B cell (primary cell): Measurements from ENCODE around the gene TNPO3. TPM values are rescaled to one million over a fixed set of nuclear protein-coding genes. Genes with fewer than 3 reads are reported as not detected.
A peak's percentile ranks its signal among the peaks of the same experiment; 100 is the strongest.

Experiments used
- ATAC-seq: fragments of 200-7000 bp; cut with Tn5 transposase; one replicate; pipeline ENCODE4 v1.10.0; 2021; ENCODE audit warnings: low read depth, mild to moderate bottlenecking, moderate number of reproducible peaks, moderate library complexity
- CTCF ChIA-PET: fragments of 350-600 bp; sonication (Branson Sonifier 250); formaldehyde crosslinking; loops from one replicate; lab custom pipeline; 2021; ENCODE audit warnings: antibody characterized with exemption, inconsistent platforms; lab: Charles Lee
- POLR2A ChIA-PET: fragments of 350-600 bp; sonication (Branson Sonifier 250); formaldehyde crosslinking; loops from one replicate; lab custom pipeline; 2021; ENCODE audit warnings: antibody characterized with exemption; lab: Charles Lee
- DNase-seq: peaks from one replicate; pipeline ENCODE4 v3.0.0; 2013
- H2AFZ ChIP-seq: 2 replicates; pipeline ENCODE4 v1.6.1; 2012; ENCODE audit warnings: mild to moderate bottlenecking, low read depth, low read length; ENCODE audit not compliant: insufficient read depth, poor library complexity, severe bottlenecking
- H3K27ac ChIP-seq, 2 donors: 1 replicate in 1 of 2; 2 replicates in 1 of 2; pipeline ENCODE4 v1.5.1; 2012 to 2013; ENCODE audit warnings: low read length in 2 of 2, mild to moderate bottlenecking in 2 of 2, moderate library complexity in 1 of 2
- H3K27me3 ChIP-seq, 4 experiments: fragments of 200-600 bp in 1 of 4; sonication (generic) in 1 of 4; replicated peaks in 1 of 4; 1 replicate in 2 of 4; 2 replicates in 2 of 4; pipeline versions ENCODE4 v1.6.1 to v1.7.0; 2013 to 2016; ENCODE audit warnings: low read length in 3 of 4, mild to moderate bottlenecking in 2 of 4, mixed read lengths in 1 of 4, moderate library complexity in 1 of 4; ENCODE audit not compliant: insufficient read depth in 4 of 4, control insufficient read depth in 3 of 4; ENCODE audit errors: control extremely low read depth in 1 of 4
- H3K36me3 ChIP-seq, 2 experiments: replicated peaks in 1 of 2; 1 replicate in 1 of 2; 2 replicates in 1 of 2; pipeline versions ENCODE4 v1.6.1 to v1.7.1; 2013; ENCODE audit warnings: low read length in 1 of 2; ENCODE audit not compliant: insufficient read depth in 2 of 2, control insufficient read depth in 1 of 2; ENCODE audit errors: control extremely low read depth in 1 of 2, extremely low read depth in 1 of 2
- H3K4me1 ChIP-seq, 2 donors: fragments of 200-600 bp in 1 of 2; sonication (generic) in 1 of 2; 1 replicate in 1 of 2; 2 replicates in 1 of 2; pipeline versions ENCODE4 v1.5.1 to v1.6.1; 2013 to 2017; ENCODE audit warnings: low read length in 2 of 2; ENCODE audit not compliant: control insufficient read depth in 2 of 2, insufficient read depth in 2 of 2
- H3K4me2 ChIP-seq: replicated peaks from 2 replicates; pipeline ENCODE3; 2012; ENCODE audit warnings: mild to moderate bottlenecking, low read depth, low read length; ENCODE audit not compliant: poor library complexity, severe bottlenecking
- H3K4me3 ChIP-seq, 5 experiments: fragments of 200-600 bp in 1 of 5; sonication (generic) in 1 of 5; 1 replicate in 3 of 5; 2 replicates in 2 of 5; pipeline versions ENCODE4 v1.5.1 to v1.7.0; 2011 to 2016; ENCODE audit warnings: low read length in 4 of 5, mild to moderate bottlenecking in 4 of 5, low read depth in 2 of 5, control low read depth in 1 of 5, moderate library complexity in 1 of 5; ENCODE audit not compliant: insufficient read depth in 1 of 5; ENCODE audit errors: control extremely low read depth in 1 of 5, extremely low read depth in 1 of 5
- H3K79me2 ChIP-seq: fragments of 200-600 bp; sonication (generic); one replicate; pipeline ENCODE4 v1.6.0; 2016; ENCODE audit warnings: low read length; ENCODE audit not compliant: control insufficient read depth, insufficient read depth
- H3K9ac ChIP-seq: fragments of 200-600 bp; sonication (generic); 2 replicates; pipeline ENCODE4 v1.6.1; 2017; ENCODE audit warnings: mild to moderate bottlenecking, low read length, moderate library complexity
- H3K9me3 ChIP-seq, 3 donors: one replicate each; pipeline versions ENCODE4 v1.6.1 to v1.7.1; 2013; ENCODE audit warnings: low read length in 2 of 3; ENCODE audit not compliant: control insufficient read depth in 2 of 3, insufficient read depth in 1 of 3; ENCODE audit errors: control extremely low read depth in 1 of 3
- H4K20me1 ChIP-seq: 2 replicates; pipeline ENCODE4 v1.6.0; 2012; ENCODE audit warnings: mild to moderate bottlenecking, low read length; ENCODE audit not compliant: insufficient read depth, control insufficient read depth, poor library complexity, severe bottlenecking
- H3K27ac Mint-ChIP-seq: one replicate; pipeline ENCODE4 v1.8.0; 2021; ENCODE audit warnings: mixed read lengths
- H3K27me3 Mint-ChIP-seq: one replicate; pipeline ENCODE4 v1.8.0; 2021; ENCODE audit warnings: mixed read lengths
- H3K4me1 Mint-ChIP-seq: one replicate; pipeline ENCODE4 v1.8.0; 2021; ENCODE audit warnings: mixed read lengths
- H3K4me3 Mint-ChIP-seq: one replicate; pipeline ENCODE4 v1.8.0; 2021; ENCODE audit warnings: mixed read lengths
- H3K9me3 Mint-ChIP-seq: one replicate; pipeline ENCODE4 v1.8.0; 2022; ENCODE audit warnings: mixed read lengths; ENCODE audit not compliant: insufficient read depth
- EZH2 ChIP-seq: IDR thresholded peaks from 2 replicates; pipeline ENCODE4 v1.6.1; 2012; ENCODE audit warnings: borderline replicate concordance, low read depth, mild to moderate bottlenecking, moderate library complexity, low read length; ENCODE audit not compliant: insufficient read depth, poor library complexity, severe bottlenecking
- WGBS: methylation state at CpG from one replicate; pipeline ENCODE4 v1.1.5; 2013; ENCODE audit warnings: missing lambda C conversion rate; ENCODE audit not compliant: insufficient coverage; 5-methylcytosine and 5-hydroxymethylcytosine counted together
- intact Hi-C: fragments of 100-400 bp; cut with micrococcal nuclease; formaldehyde crosslinking; loops from one replicate; pipeline ENCODE4 v1.10.0; 2022
- polyA plus RNA-seq: library from polyadenylated mRNA; depleted of rRNA; stranded (reverse); fragments of >200 nt; gene quantifications from 2 replicates; pipeline ENCODE4 v1.2.3, GENCODE V29; 2012
- total RNA-seq, 2 donors: library from RNA; stranded (reverse); fragments of 120-200 nt in 1 of 2; gene quantifications; 1 replicate in 1 of 2; 2 replicates in 1 of 2; pipeline versions ENCODE4 v1.2.3 to v1.2.4, GENCODE V29; 2013 to 2022
- TF ChIP-seq, protein P1 (sequence below): fragments of 200-600 bp; IDR thresholded peaks from one replicate; pipeline ENCODE4 v1.8.0; 2022; ENCODE audit warnings: antibody characterized with exemption, mild to moderate bottlenecking

TNPO3 gene
- total and polyA plus RNA-seq, 2 donors (not counting 1 experiment from before 2014, with no cell fraction given), result 19.0 to 48.3 TPM

- Mint-ChIP-seq H3K9me3 (no peaks in the 10 kb centered on the region), H3K27ac (peak overlapping the region; percentile 26), H3K4me1 (peaks cover 29% of the 10 kb centered on the region), H3K4me3 (no peak overlapping the region), H3K27me3 (no peaks in the 10 kb centered on the region)
- ATAC-seq (no peak), DNase-seq (no peak)
- TF ChIP-seq, protein P1, sequence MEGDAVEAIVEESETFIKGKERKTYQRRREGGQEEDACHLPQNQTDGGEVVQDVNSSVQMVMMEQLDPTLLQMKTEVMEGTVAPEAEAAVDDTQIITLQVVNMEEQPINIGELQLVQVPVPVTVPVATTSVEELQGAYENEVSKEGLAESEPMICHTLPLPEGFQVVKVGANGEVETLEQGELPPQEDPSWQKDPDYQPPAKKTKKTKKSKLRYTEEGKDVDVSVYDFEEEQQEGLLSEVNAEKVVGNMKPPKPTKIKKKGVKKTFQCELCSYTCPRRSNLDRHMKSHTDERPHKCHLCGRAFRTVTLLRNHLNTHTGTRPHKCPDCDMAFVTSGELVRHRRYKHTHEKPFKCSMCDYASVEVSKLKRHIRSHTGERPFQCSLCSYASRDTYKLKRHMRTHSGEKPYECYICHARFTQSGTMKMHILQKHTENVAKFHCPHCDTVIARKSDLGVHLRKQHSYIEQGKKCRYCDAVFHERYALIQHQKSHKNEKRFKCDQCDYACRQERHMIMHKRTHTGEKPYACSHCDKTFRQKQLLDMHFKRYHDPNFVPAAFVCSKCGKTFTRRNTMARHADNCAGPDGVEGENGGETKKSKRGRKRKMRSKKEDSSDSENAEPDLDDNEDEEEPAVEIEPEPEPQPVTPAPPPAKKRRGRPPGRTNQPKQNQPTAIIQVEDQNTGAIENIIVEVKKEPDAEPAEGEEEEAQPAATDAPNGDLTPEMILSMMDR, result no peak
- no peak for TF ChIP-seq EZH2
- intact Hi-C loops, result no loop called here
- H3K27me3 ChIP-seq, result no peaks in the 10 kb centered on the region
- H4K20me1 ChIP-seq, result peaks cover 12% of the 10 kb centered on the region
- ChIA-PET POLR2A (no interaction called here), CTCF (interaction anchor here (4.6 kb wide), 1 partner anchor 9 kb away, joined by 17 read pairs; no protein-coding TSS in a partner anchor)
- H3K9me3 ChIP-seq, result no peaks in the 10 kb centered on the region
- H2AFZ ChIP-seq, result no peak overlapping the region
- no peak overlapping the region for H3K27ac ChIP-seq
- H3K79me2 ChIP-seq, result peaks cover 16% of the 10 kb centered on the region
- peaks cover 12 to 81% of the 10 kb centered on the region in 2 experiments for H3K36me3 ChIP-seq
- peaks cover 6 to 12% of the 10 kb centered on the region in 2 donors for H3K4me1 ChIP-seq
- no peak overlapping the region for H3K4me3 ChIP-seq
- no peak overlapping the region for H3K4me2 ChIP-seq
- WGBS, result 100% methylated on average over 1 of the region's 4 CpGs
- H3K9ac ChIP-seq, result no peak overlapping the region
Measured at GRCh38 chr7:128948976-128949760, 105.7 kb downstream of the TNPO3 start.
